Endothelial cell of umbilical vein (primary cell): Measurements from ENCODE around the gene FAM3D. TPM values are rescaled to one million over a fixed set of nuclear protein-coding genes. Genes with fewer than 3 reads are reported as not detected.
"Not testable (repeated sequence)": the region's sequence is repeated elsewhere in the genome, so short reads cannot be mapped to it uniquely, and the experiment has no call there.

ENCODE experiments used
- BruUV-seq: library from RNA; stranded (reverse); fragments of 400-500 nt; replicated peaks from 2 replicates; lab custom pipeline; 2021; lab: Mats Ljungman, UMichigan
- CTCF ChIA-PET: fragments of 300-600, 350-600 bp; sonication (Branson Sonifier 250); formaldehyde crosslinking; loops from one replicate; lab custom pipeline; 2021; ENCODE audit warnings: antibody characterized with exemption, inconsistent platforms; lab: Charles Lee
- POLR2A ChIA-PET: fragments of 300-600, 350-600 bp; sonication (Branson Sonifier 250); formaldehyde crosslinking; loops from one replicate; lab custom pipeline; 2021; ENCODE audit warnings: antibody characterized with exemption, inconsistent platforms; lab: Charles Lee
- DNase-seq: peaks from one replicate; pipeline ENCODE4 v3.0.0-alpha.2; 2011; ENCODE audit warnings: low read depth, low spot score
- FAIRE-seq: peaks from 2 replicates; lab custom pipeline; 2011; peaks lifted over from hg19 to GRCh38; lab: Jason Lieb, UNC
- H2AFZ ChIP-seq: 2 replicates; pipeline ENCODE4 v1.6.0; 2012; ENCODE audit warnings: low read depth, low read length, control low read depth, inconsistent platforms
- H3K27ac ChIP-seq: 2 replicates; pipeline ENCODE4 v1.5.1; 2011; ENCODE audit warnings: low read depth, mild to moderate bottlenecking, control low read depth, low read length, moderate library complexity; ENCODE audit not compliant: insufficient read depth
- H3K27me3 ChIP-seq, 2 experiments: 2 replicates each; pipeline versions ENCODE4 v1.6.0 to v1.6.1; 2011; ENCODE audit warnings: low read length in 2 of 2, mixed read lengths in 1 of 2; ENCODE audit not compliant: control insufficient read depth in 2 of 2, insufficient read depth in 2 of 2
- H3K36me3 ChIP-seq, 2 experiments: 2 replicates in 1 of 2; 3 replicates in 1 of 2; pipeline ENCODE4 v1.5.1; 2011; ENCODE audit warnings: low read length in 2 of 2, mild to moderate bottlenecking in 1 of 2, moderate library complexity in 1 of 2; ENCODE audit not compliant: control insufficient read depth in 2 of 2, insufficient read depth in 2 of 2; ENCODE audit errors: extremely low read depth in 1 of 2
- H3K4me1 ChIP-seq: 3 replicates; pipeline ENCODE4 v1.5.1; 2011; ENCODE audit warnings: mild to moderate bottlenecking, low read length; ENCODE audit not compliant: control insufficient read depth, insufficient read depth; ENCODE audit errors: extremely low read depth
- H3K4me2 ChIP-seq: 2 replicates; pipeline ENCODE4 v1.6.1; 2011; ENCODE audit warnings: low read length, control low read depth, mixed read lengths; ENCODE audit not compliant: insufficient read depth
- H3K4me3 ChIP-seq, 3 experiments: fragments of 200-600 bp in 1 of 3; sonication (generic), shearing (Covaris generic) in 1 of 3; replicated peaks in 1 of 3; 2 replicates each; pipeline ENCODE4 v1.5.1; 2011 to 2016; ENCODE audit warnings: control low read depth in 3 of 3, low read length in 3 of 3, mild to moderate bottlenecking in 2 of 3, inconsistent platforms in 1 of 3, low read depth in 1 of 3, moderate library complexity in 1 of 3; ENCODE audit not compliant: insufficient read depth in 1 of 3
- H3K79me2 ChIP-seq: 2 replicates; pipeline ENCODE4 v1.6.0; 2012; ENCODE audit warnings: low read length, inconsistent platforms; ENCODE audit not compliant: control insufficient read depth, insufficient read depth
- H3K9ac ChIP-seq: replicated peaks from 2 replicates; pipeline ENCODE3; 2011; ENCODE audit warnings: low read length, control low read depth; ENCODE audit not compliant: insufficient read depth; ENCODE audit errors: extremely low read depth
- H3K9me1 ChIP-seq: replicated peaks from 3 replicates; pipeline ENCODE4 v1.6.0; 2011; ENCODE audit warnings: mild to moderate bottlenecking, low read length; ENCODE audit not compliant: control insufficient read depth, insufficient read depth; ENCODE audit errors: extremely low read depth
- H3K9me3 ChIP-seq: replicated peaks from 2 replicates; pipeline ENCODE4 v1.5.1; 2012; ENCODE audit warnings: low read length, inconsistent platforms; ENCODE audit not compliant: control insufficient read depth, insufficient read depth
- H4K20me1 ChIP-seq: replicated peaks from 2 replicates; pipeline ENCODE3; 2011; ENCODE audit warnings: mild to moderate bottlenecking, low read length; ENCODE audit not compliant: control insufficient read depth, insufficient read depth; ENCODE audit errors: extremely low read depth
- FOS ChIP-seq: IDR thresholded peaks from 2 replicates; pipeline ENCODE4 v1.6.1; 2011; ENCODE audit warnings: mild to moderate bottlenecking, low read length, moderate library complexity, borderline replicate concordance; ENCODE audit not compliant: insufficient read depth
- GATA2 ChIP-seq: IDR thresholded peaks from 2 replicates; pipeline ENCODE4 v1.7.0; 2011; ENCODE audit warnings: low read depth, mild to moderate bottlenecking, moderate library complexity, mixed read lengths, low read length; ENCODE audit not compliant: insufficient read length, insufficient read depth
- MYC ChIP-seq: IDR thresholded peaks from one replicate; pipeline ENCODE4 v1.6.1; 2011; ENCODE audit warnings: mild to moderate bottlenecking, low read depth, low read length
- POLR2A ChIP-seq: IDR thresholded peaks from 2 replicates; pipeline ENCODE4 v1.6.1; 2012; ENCODE audit warnings: low read depth, mild to moderate bottlenecking, control low read depth, low read length
- POLR2AphosphoS5 ChIP-seq: IDR thresholded peaks from 2 replicates; pipeline ENCODE4 v1.6.1; 2012; ENCODE audit warnings: low read depth, mild to moderate bottlenecking, control low read depth, low read length, moderate library complexity; ENCODE audit not compliant: insufficient read depth
- dilution Hi-C: fragments of 300-500 bp; cut with MboI; formaldehyde crosslinking; loops from one replicate; pipeline ENCODE4 v1.15.0; 2019; ENCODE audit warnings: low sequenced_read_pairs; ENCODE audit not compliant: extremely low pct_ligation_motif_present
- intact Hi-C: fragments of 100-400 bp; cut with micrococcal nuclease; formaldehyde crosslinking; loops from one replicate; pipeline ENCODE4 v1.10.0; 2022
- polyA plus RNA-seq, 4 experiments: library from polyadenylated mRNA; depleted of rRNA in 3 of 4; stranded (reverse) in 3 of 4; unstranded in 1 of 4; fragments of >200 nt; gene quantifications; 2 replicates each; pipeline versions ENCODE4 v1.2.1 to v1.2.3, GENCODE V29; 2011 to 2012; ENCODE audit warnings: missing spikeins in 1 of 4
- total RNA-seq: library from RNA; stranded (reverse); gene quantifications from 2 replicates; pipeline ENCODE4 v1.2.3, GENCODE V29; 2021
- TF ChIP-seq, protein P1 (sequence below): IDR thresholded peaks from 2 replicates; pipeline ENCODE4 v1.6.1; 2011; ENCODE audit not compliant: insufficient read depth, insufficient read length
- TF ChIP-seq, protein P2 (sequence below), 2 donors: IDR thresholded peaks; 1 replicate in 1 of 2; 2 replicates in 1 of 2; pipeline ENCODE4 v1.5.1; 2011; ENCODE audit warnings: low read length in 2 of 2, mild to moderate bottlenecking in 2 of 2, moderate library complexity in 2 of 2, control low read depth in 1 of 2, inconsistent platforms in 1 of 2, low read depth in 1 of 2; ENCODE audit not compliant: insufficient read depth in 1 of 2; ENCODE audit errors: extremely low read depth in 1 of 2

FAM3D gene
- total and polyA plus RNA-seq, 2 donors (not counting 3 experiments of a cell fraction or from before 2014, with no cell fraction given): 0.12 TPM; not detected in 1

DNA sequence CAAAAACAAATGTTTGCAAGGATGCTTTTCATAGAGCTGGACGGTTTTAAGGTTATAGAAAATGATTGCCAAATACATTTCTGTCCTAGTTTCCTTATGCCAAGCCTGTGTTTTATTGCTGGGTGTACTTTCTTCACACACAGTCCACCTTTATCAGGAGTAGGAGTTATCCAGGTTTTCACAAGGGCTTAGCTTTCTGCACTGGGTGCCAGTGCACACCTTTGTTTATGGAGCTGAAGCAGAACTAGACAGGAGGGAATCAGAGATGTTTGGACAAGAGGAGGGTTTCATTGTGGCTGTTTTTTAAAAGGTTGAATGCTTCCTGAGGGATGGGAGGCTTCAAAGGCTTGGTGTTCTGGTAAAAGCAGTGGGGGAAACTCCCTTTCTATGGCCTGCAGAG is 29.5 kb upstream of the FAM3D start:
- no peaks in the 10 kb centered on the region for H3K9me1 ChIP-seq
- no peak overlapping the region for H2AFZ ChIP-seq
- DNase-seq (no peak), FAIRE-seq (no peak)
- H3K4me2 ChIP-seq: no peak overlapping the region
- H3K79me2 ChIP-seq: no peaks in the 10 kb centered on the region
- no peaks in the 10 kb centered on the region for H3K36me3 ChIP-seq
- H3K27ac ChIP-seq: no peak overlapping the region
- ChIA-PET POLR2A (no interaction called here), CTCF (no interaction called here)
- intact Hi-C loops (no loop called here), dilution Hi-C loops (no loop called here)
- H3K27me3 ChIP-seq: no peaks in the 10 kb centered on the region
- H3K9ac ChIP-seq: no peak overlapping the region
- no TSS peak for BruUV-seq
- H3K9me3 ChIP-seq: peaks cover 1% of the 10 kb centered on the region
- no peaks in the 10 kb centered on the region for H4K20me1 ChIP-seq
- H3K4me1 ChIP-seq: no peaks in the 10 kb centered on the region
- no peak for TF ChIP-seq MYC
- TF ChIP-seq, protein P1, sequence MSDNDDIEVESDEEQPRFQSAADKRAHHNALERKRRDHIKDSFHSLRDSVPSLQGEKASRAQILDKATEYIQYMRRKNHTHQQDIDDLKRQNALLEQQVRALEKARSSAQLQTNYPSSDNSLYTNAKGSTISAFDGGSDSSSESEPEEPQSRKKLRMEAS: no peak
- no peak for TF ChIP-seq POLR2AphosphoS5
- no peak for TF ChIP-seq POLR2A
- TF ChIP-seq GATA2: no peak
- TF ChIP-seq, protein P2, sequence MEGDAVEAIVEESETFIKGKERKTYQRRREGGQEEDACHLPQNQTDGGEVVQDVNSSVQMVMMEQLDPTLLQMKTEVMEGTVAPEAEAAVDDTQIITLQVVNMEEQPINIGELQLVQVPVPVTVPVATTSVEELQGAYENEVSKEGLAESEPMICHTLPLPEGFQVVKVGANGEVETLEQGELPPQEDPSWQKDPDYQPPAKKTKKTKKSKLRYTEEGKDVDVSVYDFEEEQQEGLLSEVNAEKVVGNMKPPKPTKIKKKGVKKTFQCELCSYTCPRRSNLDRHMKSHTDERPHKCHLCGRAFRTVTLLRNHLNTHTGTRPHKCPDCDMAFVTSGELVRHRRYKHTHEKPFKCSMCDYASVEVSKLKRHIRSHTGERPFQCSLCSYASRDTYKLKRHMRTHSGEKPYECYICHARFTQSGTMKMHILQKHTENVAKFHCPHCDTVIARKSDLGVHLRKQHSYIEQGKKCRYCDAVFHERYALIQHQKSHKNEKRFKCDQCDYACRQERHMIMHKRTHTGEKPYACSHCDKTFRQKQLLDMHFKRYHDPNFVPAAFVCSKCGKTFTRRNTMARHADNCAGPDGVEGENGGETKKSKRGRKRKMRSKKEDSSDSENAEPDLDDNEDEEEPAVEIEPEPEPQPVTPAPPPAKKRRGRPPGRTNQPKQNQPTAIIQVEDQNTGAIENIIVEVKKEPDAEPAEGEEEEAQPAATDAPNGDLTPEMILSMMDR (IDR thresholded peaks at IDR 0.05; ENCODE audit: extremely low read depth in 1 of 2, insufficient read depth in 1 of 2, low read depth in 1 of 2, low read length in 2 of 2): no peak
- no peak for TF ChIP-seq FOS
- no peak overlapping the region for H3K4me3 ChIP-seq

DNA sequence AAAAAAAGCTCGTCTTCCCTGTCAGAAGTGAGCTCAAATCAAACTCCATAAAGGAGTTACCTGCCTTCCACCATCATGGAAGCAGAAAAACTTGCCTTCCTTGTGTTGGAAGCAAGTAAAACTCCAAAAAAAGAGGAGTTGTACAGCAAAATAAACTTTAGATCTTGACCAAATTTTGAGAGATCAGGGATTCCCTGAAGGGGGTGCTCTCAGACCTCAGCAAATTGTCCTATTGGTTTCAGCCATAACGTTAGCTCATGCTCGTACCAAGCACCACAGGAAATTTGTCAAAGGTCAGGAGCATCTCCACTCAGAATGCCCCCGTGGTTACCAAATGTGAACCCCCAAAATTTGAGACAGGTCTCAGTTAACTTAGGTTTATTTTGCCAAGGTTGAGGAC is 28.7 kb upstream of the FAM3D start:
- H3K9ac ChIP-seq, CTCF ChIA-PET, H3K9me3 ChIP-seq, H3K36me3 ChIP-seq, intact Hi-C loops, H3K27ac ChIP-seq, H3K9me1 ChIP-seq, BruUV-seq, H3K27me3 ChIP-seq, H3K79me2 ChIP-seq, H3K4me1 ChIP-seq, H2AFZ ChIP-seq, POLR2A ChIA-PET, H4K20me1 ChIP-seq, FAIRE-seq, H3K4me3 ChIP-seq, H3K4me2 ChIP-seq, dilution Hi-C loops, DNase-seq: not testable (repeated sequence)
